Right cardiac atrium (tissue), 5 donors: Measurements from ENCODE around the gene GJC2. TPM values are rescaled to one million over a fixed set of nuclear protein-coding genes. Genes with fewer than 3 reads are reported as not detected.

ENCODE experiments used
- ATAC-seq, 2 donors: fragments of 200-7000 bp; cut with Tn5 transposase; one replicate each; pipeline versions ENCODE4 v1.8.0 to v1.9.1; 2020; ENCODE audit warnings: moderate library complexity in 2 of 2, mild to moderate bottlenecking in 1 of 2
- DNase-seq, 3 donors: peaks; one replicate each; pipeline ENCODE4 v3.0.0-alpha.2; 2020
- H3K27ac ChIP-seq: one replicate; pipeline ENCODE4 v1.5.1; 2013; ENCODE audit warnings: mild to moderate bottlenecking, low read length, control low read depth, moderate library complexity
- H3K27me3 ChIP-seq: one replicate; pipeline ENCODE4 v1.6.1; 2013; ENCODE audit not compliant: control insufficient read depth, insufficient read depth
- H3K4me1 ChIP-seq: one replicate; pipeline ENCODE4 v1.6.1; 2013; ENCODE audit warnings: low read length; ENCODE audit not compliant: control insufficient read depth, insufficient read depth
- H3K4me3 ChIP-seq: one replicate; pipeline ENCODE4 v1.5.1; 2013; ENCODE audit warnings: low read length, control low read depth
- H3K9me3 ChIP-seq: one replicate; pipeline ENCODE4 v1.6.1; 2013; ENCODE audit warnings: low read length; ENCODE audit not compliant: control insufficient read depth
- WGBS: extraction: QIAGEN DNeasy Blood & Tissue Kit; methylation state at CpG from one replicate; pipeline ENCODE4 v1.1.7; 2013; 5-methylcytosine and 5-hydroxymethylcytosine counted together
- intact Hi-C, 4 donors: fragments of 100-400 bp; cut with DNase I; formaldehyde crosslinking; loops; one replicate each; pipeline versions ENCODE4 v1.11.0 to v1.14.0; 2022 to 2023
- polyA plus RNA-seq: library from polyadenylated mRNA; stranded (reverse); fragments of 200-250 nt; gene quantifications from one replicate; pipeline ENCODE4 v1.2.3, GENCODE V29; 2013
- total RNA-seq, 4 donors: library from RNA; stranded (reverse); fragmentation: NEBNext Ultra II Directional; extraction: Animal tissue kit (Norgen Biotek cat#: 25700); gene quantifications; one replicate each; pipeline ENCODE4 v1.2.1, GENCODE V29; 2021
- donor health status: healthy with polysubstance abuse.
- donor health status: DM: no; HTN: yes; CAD: no.
- donor health status: DM: no; HTN: no; CAD: no.
- donor health status: DM: no; HTN: yes; CAD: no; lungs with severe emphysema.
- donor health status: DM: yes; HTN: yes; CAD: no.

Gene GJC2
- total and polyA plus RNA-seq, 5 donors, result 1.2 to 2.2 (median 1.6) TPM

GRCh38 chr1:228118040-228118439 is 31.7 kb upstream of the GJC2 start:
- no peaks in the 10 kb centered on the region for H3K4me1 ChIP-seq
- WGBS, result 75% methylated on average over 2 of the region's 2 CpGs
- no peak overlapping the region for H3K4me3 ChIP-seq
- intact Hi-C loops, result loop anchor here in 1 of 4 donors (5.0 kb wide), 1 partner anchor 284 kb away; no protein-coding TSS in a partner anchor
- no peak for DNase-seq
- ATAC-seq, result no peak
- no peaks in the 10 kb centered on the region for H3K27me3 ChIP-seq
- no peak overlapping the region for H3K27ac ChIP-seq
- no peaks in the 10 kb centered on the region for H3K9me3 ChIP-seq

- Histone ChIP-seq H3K9me3 (no peaks in the 10 kb centered on the region), H3K4me3 (no peak overlapping the region), H3K27me3 (no peaks in the 10 kb centered on the region), H3K4me1 (no peaks in the 10 kb centered on the region), H3K27ac (no peak overlapping the region)
- ATAC-seq (no peak), DNase-seq (no peak)
- WGBS, result 66% methylated on average over 1 of the region's 1 CpG
- intact Hi-C loops, result no loop called here
These were observed 29.4 kb upstream of the GJC2 start for GRCh38 chr1:228120351-228120750.

- H3K4me1 ChIP-seq, result no peaks in the 10 kb centered on the region
- H3K9me3 ChIP-seq, result no peaks in the 10 kb centered on the region
- no peak overlapping the region for H3K4me3 ChIP-seq
- ATAC-seq (no peak), DNase-seq (no peak)
- no peaks in the 10 kb centered on the region for H3K27me3 ChIP-seq
- no peak overlapping the region for H3K27ac ChIP-seq
- intact Hi-C loops, result no loop called here
- 72% methylated on average over 5 of the region's 5 CpGs for WGBS
These were observed 28.8 kb upstream of the GJC2 start for GRCh38 chr1:228120857-228121489.

- Histone ChIP-seq H3K9me3 (no peaks in the 10 kb centered on the region), H3K27ac (no peak overlapping the region), H3K4me1 (no peaks in the 10 kb centered on the region), H3K4me3 (no peak overlapping the region), H3K27me3 (no peaks in the 10 kb centered on the region)
- intact Hi-C loops, result no loop called here
- no peak for DNase-seq
- ATAC-seq, result no peak
- WGBS, result 58% methylated on average over 1 of the region's 1 CpG
These were observed 26.7 kb upstream of the GJC2 start for GRCh38 chr1:228122921-228123441.

GRCh38 chr1:228123505-228123904 is 26.2 kb upstream of the GJC2 start:
- no peaks in the 10 kb centered on the region for H3K4me1 ChIP-seq
- H3K27me3 ChIP-seq, result no peaks in the 10 kb centered on the region
- intact Hi-C loops, result no loop called here
- 74% methylated on average over 2 of the region's 2 CpGs for WGBS
- ATAC-seq (no peak), DNase-seq (no peak)
- H3K4me3 ChIP-seq, result no peak overlapping the region
- H3K9me3 ChIP-seq, result no peaks in the 10 kb centered on the region
- no peak overlapping the region for H3K27ac ChIP-seq

- Histone ChIP-seq H3K27ac (no peak overlapping the region), H3K27me3 (no peaks in the 10 kb centered on the region), H3K9me3 (no peaks in the 10 kb centered on the region), H3K4me3 (no peak overlapping the region), H3K4me1 (no peaks in the 10 kb centered on the region)
- intact Hi-C loops, result no loop called here
- ATAC-seq, result no peak
- DNase-seq, result no peak
- 69% methylated on average over 5 of the region's 5 CpGs for WGBS
These were observed 24.5 kb upstream of the GJC2 start for GRCh38 chr1:228125185-228125584.

- H3K27ac ChIP-seq, result no peak overlapping the region
- intact Hi-C loops, result loop anchor here in 1 of 4 donors (10.0 kb wide), 1 partner anchor 373 kb away; no protein-coding TSS in a partner anchor
- H3K27me3 ChIP-seq, result no peaks in the 10 kb centered on the region
- no peak overlapping the region for H3K4me3 ChIP-seq
- WGBS, result 96% methylated on average over 2 of the region's 2 CpGs
- H3K4me1 ChIP-seq, result no peaks in the 10 kb centered on the region
- H3K9me3 ChIP-seq, result no peaks in the 10 kb centered on the region
- ATAC-seq (no peak), DNase-seq (no peak)
These were observed 18.0 kb upstream of the GJC2 start for GRCh38 chr1:228131766-228132165.

GRCh38 chr1:228134591-228134990 is 15.1 kb upstream of the GJC2 start:
- intact Hi-C loops, result loop anchor here in 1 of 4 donors (10.0 kb wide), 1 partner anchor 370 kb away; no protein-coding TSS in a partner anchor
- H3K4me3 ChIP-seq, result no peak overlapping the region
- DNase-seq (no peak), ATAC-seq (no peak)
- H3K4me1 ChIP-seq, result no peaks in the 10 kb centered on the region
- no peaks in the 10 kb centered on the region for H3K27me3 ChIP-seq
- no peaks in the 10 kb centered on the region for H3K9me3 ChIP-seq
- H3K27ac ChIP-seq, result no peak overlapping the region
- WGBS, result 84% methylated on average over 12 of the region's 12 CpGs

- WGBS, result 32% methylated on average over 1 of the region's 1 CpG
- peaks cover 5% of the 10 kb centered on the region for H3K4me1 ChIP-seq
- H3K27me3 ChIP-seq, result no peaks in the 10 kb centered on the region
- no peak overlapping the region for H3K27ac ChIP-seq
- intact Hi-C loops, result loop anchor here in 1 of 4 donors (10.0 kb wide), 1 partner anchor 368 kb away; no protein-coding TSS in a partner anchor
- no peaks in the 10 kb centered on the region for H3K9me3 ChIP-seq
- ATAC-seq, result no peak
- DNase-seq, result no peak
- H3K4me3 ChIP-seq, result no peak overlapping the region
These were observed 12.8 kb upstream of the GJC2 start for GRCh38 chr1:228136901-228137300.

GRCh38 chr1:228139406-228139930 is 10.3 kb upstream of the GJC2 start:
- Histone ChIP-seq H3K4me1 (peaks cover 14% of the 10 kb centered on the region), H3K27me3 (no peaks in the 10 kb centered on the region), H3K9me3 (no peaks in the 10 kb centered on the region), H3K27ac (peak overlapping the region; percentile 74), H3K4me3 (peak overlapping the region; percentile 55)
- intact Hi-C loops, result loop anchor here in 1 of 4 donors (1.0 to 10.0 kb wide), 2 partner anchors 27 to 365 kb away; no protein-coding TSS in a partner anchor
- ATAC-seq (no peak), DNase-seq (no peak)
- WGBS, result 23% methylated on average over 30 of the region's 30 CpGs

GRCh38 chr1:228139931-228140723 is 9.6 kb upstream of the GJC2 start, which contains the start of gene GUK1:
GUK1 (plus strand) TSS chr1:228140279; CDS start chr1:228140303, 24 bp downstream.
- under 1% methylated on average over 95 of the region's 95 CpGs for WGBS
- Histone ChIP-seq H3K9me3 (no peaks in the 10 kb centered on the region), H3K27me3 (no peaks in the 10 kb centered on the region), H3K27ac (peak within 1 kb of the TSS; percentile 83), H3K4me3 (peak within 1 kb of the TSS; percentile 72), H3K4me1 (peaks cover 14% of the 10 kb centered on the region)
- intact Hi-C loops, result loop anchor here in 1 of 4 donors (1.0 to 10.0 kb wide), 3 partner anchors 23 to 365 kb away; no protein-coding TSS in a partner anchor
- ATAC-seq (peak; percentile 96 to 97), DNase-seq (peak; percentile 100)
